Measurements from ENCODE around the gene RPL15. TPM values are rescaled to one million over a fixed set of nuclear protein-coding genes. Genes with fewer than 3 reads are reported as not detected.

RPL15 gene
- total and polyA plus RNA-seq, 2 of the 13 experiments (the other 11 are each of a cell fraction or from before 2014, with no cell fraction given), result 1,297 to 3,693 TPM

DNA sequence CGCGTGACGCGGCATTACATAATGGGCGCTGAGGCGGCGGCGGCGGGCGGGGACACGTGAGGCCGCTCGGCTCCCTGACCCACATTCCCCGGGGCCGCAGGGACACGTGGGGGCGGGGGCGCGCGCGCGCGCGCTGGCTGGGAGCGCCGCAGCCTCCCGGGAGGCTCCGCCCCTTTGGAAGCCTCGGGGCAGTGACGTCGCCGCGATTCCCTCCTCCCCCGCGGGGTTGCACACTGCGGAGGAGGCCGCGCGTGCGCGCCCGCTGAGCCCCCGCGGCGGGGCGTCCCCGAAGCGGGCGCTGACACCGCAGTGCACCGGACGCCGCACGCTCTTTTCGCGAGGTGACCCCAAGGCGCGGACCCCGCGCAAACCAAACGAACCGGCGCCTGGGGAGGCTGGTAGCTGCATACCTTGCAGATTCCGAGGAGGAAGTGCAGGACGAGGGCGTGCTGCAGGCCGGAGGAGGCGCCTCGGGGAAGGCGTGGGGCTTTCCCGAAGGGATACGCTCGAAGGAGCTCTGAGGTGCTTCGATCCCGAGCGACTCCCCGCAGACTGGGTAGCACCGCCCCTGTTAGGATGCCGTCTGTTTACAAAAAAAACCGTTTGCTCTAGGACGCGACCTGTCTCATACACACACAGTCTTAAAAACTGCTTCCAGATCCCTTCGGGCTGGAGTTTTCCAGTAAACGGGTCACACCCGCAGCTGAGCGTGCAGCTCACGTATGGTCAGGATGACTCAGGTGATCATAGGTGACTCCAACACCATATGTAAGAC, 29.2 kb downstream of the RPL15 start (continued):
- TF ChIP-seq, protein P1, sequence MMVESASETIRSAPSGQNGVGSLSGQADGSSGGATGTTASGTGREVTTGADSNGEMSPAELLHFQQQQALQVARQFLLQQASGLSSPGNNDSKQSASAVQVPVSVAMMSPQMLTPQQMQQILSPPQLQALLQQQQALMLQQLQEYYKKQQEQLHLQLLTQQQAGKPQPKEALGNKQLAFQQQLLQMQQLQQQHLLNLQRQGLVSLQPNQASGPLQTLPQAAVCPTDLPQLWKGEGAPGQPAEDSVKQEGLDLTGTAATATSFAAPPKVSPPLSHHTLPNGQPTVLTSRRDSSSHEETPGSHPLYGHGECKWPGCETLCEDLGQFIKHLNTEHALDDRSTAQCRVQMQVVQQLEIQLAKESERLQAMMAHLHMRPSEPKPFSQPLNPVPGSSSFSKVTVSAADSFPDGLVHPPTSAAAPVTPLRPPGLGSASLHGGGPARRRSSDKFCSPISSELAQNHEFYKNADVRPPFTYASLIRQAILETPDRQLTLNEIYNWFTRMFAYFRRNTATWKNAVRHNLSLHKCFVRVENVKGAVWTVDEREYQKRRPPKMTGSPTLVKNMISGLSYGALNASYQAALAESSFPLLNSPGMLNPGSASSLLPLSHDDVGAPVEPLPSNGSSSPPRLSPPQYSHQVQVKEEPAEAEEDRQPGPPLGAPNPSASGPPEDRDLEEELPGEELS (CRISPR knock-in tag; IDR thresholded peaks at IDR 0.05), result peak; percentile 45
- TF ChIP-seq, protein P2, sequence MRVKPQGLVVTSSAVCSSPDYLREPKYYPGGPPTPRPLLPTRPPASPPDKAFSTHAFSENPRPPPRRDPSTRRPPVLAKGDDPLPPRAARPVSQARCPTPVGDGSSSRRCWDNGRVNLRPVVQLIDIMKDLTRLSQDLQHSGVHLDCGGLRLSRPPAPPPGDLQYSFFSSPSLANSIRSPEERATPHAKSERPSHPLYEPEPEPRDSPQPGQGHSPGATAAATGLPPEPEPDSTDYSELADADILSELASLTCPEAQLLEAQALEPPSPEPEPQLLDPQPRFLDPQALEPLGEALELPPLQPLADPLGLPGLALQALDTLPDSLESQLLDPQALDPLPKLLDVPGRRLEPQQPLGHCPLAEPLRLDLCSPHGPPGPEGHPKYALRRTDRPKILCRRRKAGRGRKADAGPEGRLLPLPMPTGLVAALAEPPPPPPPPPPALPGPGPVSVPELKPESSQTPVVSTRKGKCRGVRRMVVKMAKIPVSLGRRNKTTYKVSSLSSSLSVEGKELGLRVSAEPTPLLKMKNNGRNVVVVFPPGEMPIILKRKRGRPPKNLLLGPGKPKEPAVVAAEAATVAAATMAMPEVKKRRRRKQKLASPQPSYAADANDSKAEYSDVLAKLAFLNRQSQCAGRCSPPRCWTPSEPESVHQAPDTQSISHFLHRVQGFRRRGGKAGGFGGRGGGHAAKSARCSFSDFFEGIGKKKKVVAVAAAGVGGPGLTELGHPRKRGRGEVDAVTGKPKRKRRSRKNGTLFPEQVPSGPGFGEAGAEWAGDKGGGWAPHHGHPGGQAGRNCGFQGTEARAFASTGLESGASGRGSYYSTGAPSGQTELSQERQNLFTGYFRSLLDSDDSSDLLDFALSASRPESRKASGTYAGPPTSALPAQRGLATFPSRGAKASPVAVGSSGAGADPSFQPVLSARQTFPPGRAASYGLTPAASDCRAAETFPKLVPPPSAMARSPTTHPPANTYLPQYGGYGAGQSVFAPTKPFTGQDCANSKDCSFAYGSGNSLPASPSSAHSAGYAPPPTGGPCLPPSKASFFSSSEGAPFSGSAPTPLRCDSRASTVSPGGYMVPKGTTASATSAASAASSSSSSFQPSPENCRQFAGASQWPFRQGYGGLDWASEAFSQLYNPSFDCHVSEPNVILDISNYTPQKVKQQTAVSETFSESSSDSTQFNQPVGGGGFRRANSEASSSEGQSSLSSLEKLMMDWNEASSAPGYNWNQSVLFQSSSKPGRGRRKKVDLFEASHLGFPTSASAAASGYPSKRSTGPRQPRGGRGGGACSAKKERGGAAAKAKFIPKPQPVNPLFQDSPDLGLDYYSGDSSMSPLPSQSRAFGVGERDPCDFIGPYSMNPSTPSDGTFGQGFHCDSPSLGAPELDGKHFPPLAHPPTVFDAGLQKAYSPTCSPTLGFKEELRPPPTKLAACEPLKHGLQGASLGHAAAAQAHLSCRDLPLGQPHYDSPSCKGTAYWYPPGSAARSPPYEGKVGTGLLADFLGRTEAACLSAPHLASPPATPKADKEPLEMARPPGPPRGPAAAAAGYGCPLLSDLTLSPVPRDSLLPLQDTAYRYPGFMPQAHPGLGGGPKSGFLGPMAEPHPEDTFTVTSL (CRISPR knock-in tag; IDR thresholded peaks at IDR 0.05; ENCODE audit: borderline replicate concordance), result peak; percentile 48; the same call in 1 of the 2 replicates
- TF ChIP-seq DPF2 (CRISPR knock-in tag; IDR thresholded peaks at IDR 0.05; ENCODE audit: borderline replicate concordance, low read depth) (0 out of 2 replicates have a peak, but pooled peaks have one; percentile 15), SP5 (CRISPR knock-in tag; IDR thresholded peaks at IDR 0.05; ENCODE audit: borderline replicate concordance, low read depth) (peak; percentile 67; the same call in 1 of the 2 replicates), ATF1 (CRISPR knock-in tag; IDR thresholded peaks at IDR 0.05) (no peak), ZNF546 (CRISPR knock-in tag; conservative IDR thresholded peaks at IDR 0.05) (peak; percentile 93; the same call in 1 of the 2 replicates), ZNF564 (CRISPR knock-in tag; IDR thresholded peaks at IDR 0.05) (peak; percentile 82), TOPORS (CRISPR knock-in tag; IDR thresholded peaks at IDR 0.05) (peak; percentile 77), POLR2AphosphoS2 (IDR thresholded peaks at IDR 0.05; ENCODE audit: low read depth, low read length) (peak; percentile 60; the same call in 1 of the 2 replicates)
- TF ChIP-seq, protein P3, sequence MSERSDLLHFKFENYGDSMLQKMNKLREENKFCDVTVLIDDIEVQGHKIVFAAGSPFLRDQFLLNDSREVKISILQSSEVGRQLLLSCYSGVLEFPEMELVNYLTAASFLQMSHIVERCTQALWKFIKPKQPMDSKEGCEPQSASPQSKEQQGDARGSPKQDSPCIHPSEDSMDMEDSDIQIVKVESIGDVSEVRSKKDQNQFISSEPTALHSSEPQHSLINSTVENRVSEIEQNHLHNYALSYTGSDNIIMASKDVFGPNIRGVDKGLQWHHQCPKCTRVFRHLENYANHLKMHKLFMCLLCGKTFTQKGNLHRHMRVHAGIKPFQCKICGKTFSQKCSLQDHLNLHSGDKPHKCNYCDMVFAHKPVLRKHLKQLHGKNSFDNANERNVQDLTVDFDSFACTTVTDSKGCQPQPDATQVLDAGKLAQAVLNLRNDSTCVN (CRISPR knock-in tag; IDR thresholded peaks at IDR 0.05; ENCODE audit: borderline replicate concordance), result no peak
- TF ChIP-seq, protein P4, sequence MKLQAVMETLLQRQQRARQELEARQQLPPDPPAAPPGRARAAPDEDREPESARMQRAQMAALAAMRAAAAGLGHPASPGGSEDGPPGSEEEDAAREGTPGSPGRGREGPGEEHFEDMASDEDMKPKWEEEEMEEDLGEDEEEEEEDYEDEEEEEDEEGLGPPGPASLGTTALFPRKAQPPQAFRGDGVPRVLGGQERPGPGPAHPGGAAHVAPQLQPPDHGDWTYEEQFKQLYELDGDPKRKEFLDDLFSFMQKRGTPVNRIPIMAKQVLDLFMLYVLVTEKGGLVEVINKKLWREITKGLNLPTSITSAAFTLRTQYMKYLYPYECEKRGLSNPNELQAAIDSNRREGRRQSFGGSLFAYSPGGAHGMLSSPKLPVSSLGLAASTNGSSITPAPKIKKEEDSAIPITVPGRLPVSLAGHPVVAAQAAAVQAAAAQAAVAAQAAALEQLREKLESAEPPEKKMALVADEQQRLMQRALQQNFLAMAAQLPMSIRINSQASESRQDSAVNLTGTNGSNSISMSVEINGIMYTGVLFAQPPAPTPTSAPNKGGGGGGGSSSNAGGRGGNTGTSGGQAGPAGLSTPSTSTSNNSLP (IDR thresholded peaks at IDR 0.05; ENCODE audit: low read depth, low read length), result no peak
- TF ChIP-seq, protein P5, sequence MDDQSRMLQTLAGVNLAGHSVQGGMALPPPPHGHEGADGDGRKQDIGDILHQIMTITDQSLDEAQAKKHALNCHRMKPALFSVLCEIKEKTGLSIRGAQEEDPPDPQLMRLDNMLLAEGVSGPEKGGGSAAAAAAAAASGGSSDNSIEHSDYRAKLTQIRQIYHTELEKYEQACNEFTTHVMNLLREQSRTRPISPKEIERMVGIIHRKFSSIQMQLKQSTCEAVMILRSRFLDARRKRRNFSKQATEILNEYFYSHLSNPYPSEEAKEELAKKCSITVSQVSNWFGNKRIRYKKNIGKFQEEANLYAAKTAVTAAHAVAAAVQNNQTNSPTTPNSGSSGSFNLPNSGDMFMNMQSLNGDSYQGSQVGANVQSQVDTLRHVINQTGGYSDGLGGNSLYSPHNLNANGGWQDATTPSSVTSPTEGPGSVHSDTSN (CRISPR knock-in tag; IDR thresholded peaks at IDR 0.05; ENCODE audit: borderline replicate concordance), result no peak
